ENCODE data around the gene TPP1. TPM values are rescaled to one million over a fixed set of nuclear protein-coding genes. Genes with fewer than 3 reads are reported as not detected.

TPP1 gene
- total RNA-seq, 2 donors from 2014 or later: 71.7 to 105 TPM

GRCh38 chr11:6650104-6650503 lies 30.9 kb upstream of the TPP1 start:
- ATAC-seq (no peak), DNase-seq (no peak)
- intact Hi-C loops (cut with DNase I, micrococcal nuclease): no loop called here

- intact Hi-C loops (cut with DNase I, micrococcal nuclease): no loop called here
- DNase-seq (no peak), ATAC-seq (no peak)
Observed at GRCh38 chr11:6648501-6648900, 29.3 kb upstream of the TPP1 start.

- intact Hi-C loops (cut with DNase I, micrococcal nuclease): no loop called here
- no peak for DNase-seq
- ATAC-seq: no peak
Observed at GRCh38 chr11:6647836-6648235, 28.6 kb upstream of the TPP1 start.

GRCh38 chr11:6646918-6647679 lies 27.9 kb upstream of the TPP1 start:
- intact Hi-C loops (cut with DNase I, micrococcal nuclease): no loop called here
- peak; percentile 37 for ATAC-seq
- DNase-seq: peak in 1 of 2 donors; percentile 43

- no peak for DNase-seq
- intact Hi-C loops (cut with DNase I, micrococcal nuclease): no loop called here
- ATAC-seq: no peak
Observed at GRCh38 chr11:6646576-6646917, 27.3 kb upstream of the TPP1 start.

DNA sequence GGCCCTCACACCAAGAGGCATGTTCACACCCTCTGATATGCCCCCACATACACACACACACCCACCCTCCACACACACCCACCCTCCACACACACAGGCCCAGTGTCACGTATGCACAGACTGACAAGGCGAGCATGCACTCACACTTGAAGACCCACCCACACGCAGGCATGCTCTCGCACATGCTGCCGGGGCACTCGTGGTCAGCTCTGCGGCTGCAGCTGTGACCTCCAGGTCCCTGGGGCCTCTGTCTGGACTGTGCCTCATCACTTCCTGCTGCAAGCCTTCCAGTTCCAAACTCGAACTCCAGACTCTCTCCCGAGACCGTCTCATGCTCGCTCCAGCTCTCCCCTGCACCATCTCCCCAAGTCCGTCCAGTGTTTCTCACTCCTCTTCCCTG lies 26.8 kb upstream of the TPP1 start:
- no peak for DNase-seq
- intact Hi-C loops (cut with DNase I, micrococcal nuclease): no loop called here
- ATAC-seq: peak; percentile 23

DNA sequence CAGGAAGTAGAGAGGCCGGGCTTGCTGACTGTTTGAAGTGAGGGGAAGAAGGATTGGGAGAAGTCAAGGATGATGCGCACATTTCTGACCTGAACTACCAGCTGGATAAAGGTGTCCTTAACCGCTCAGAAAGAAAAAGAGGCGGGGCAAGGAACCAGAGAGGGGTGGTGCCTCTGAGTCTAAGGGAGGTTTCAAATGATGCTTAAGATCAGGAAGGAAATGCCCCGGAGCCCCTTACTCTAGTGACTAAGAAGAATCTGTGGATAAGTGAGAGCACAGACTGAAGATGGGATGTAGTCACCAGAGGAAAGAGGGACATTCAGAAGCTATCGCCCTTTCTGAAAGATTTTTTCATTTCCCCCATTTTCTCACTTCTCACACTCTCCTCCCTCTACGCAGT lies 23.7 kb upstream of the TPP1 start:
- intact Hi-C loops (cut with DNase I, micrococcal nuclease): no loop called here
- no peak for ATAC-seq
- no peak for DNase-seq

DNA sequence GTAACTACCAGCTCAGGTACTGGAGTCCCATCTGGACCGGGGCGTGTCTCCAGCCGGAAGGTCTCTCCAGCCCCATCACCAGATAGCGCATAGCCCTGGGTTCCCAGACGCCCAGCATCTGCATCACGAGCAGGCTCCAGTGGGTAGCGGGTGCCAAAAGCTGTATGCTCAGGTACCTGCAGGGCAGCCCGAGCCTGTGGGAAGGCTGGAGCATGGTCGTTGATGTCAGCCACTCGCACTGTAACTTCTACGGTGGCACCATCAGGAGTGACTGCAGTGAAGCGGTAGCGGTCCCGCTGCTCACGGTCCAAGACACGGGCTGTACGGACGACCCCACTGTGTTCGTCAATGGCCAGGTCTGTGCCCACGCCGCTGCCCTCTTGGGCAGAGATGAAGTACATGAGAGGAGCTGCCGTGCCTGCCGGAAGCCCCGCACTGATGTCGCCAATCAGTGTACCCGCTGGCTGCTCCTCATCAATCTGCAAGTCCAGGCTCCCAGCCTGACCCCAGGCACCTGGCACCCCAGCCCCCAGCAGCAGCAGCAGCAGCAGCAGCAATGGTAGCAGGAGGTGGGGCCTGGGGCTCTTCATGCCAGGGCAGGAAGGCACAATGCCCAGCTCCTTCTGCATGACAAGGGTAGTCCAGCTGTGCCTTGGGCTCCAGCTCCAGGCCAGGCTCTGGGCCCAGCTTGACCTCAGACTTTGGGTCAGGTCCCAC lies 21.9 kb upstream of the TPP1 start:
- no peak for DNase-seq
- ATAC-seq: no peak
- intact Hi-C loops (cut with DNase I, micrococcal nuclease): no loop called here

GRCh38 chr11:6640036-6640984 lies 21.1 kb upstream of the TPP1 start:
- no peak for ATAC-seq

DNA sequence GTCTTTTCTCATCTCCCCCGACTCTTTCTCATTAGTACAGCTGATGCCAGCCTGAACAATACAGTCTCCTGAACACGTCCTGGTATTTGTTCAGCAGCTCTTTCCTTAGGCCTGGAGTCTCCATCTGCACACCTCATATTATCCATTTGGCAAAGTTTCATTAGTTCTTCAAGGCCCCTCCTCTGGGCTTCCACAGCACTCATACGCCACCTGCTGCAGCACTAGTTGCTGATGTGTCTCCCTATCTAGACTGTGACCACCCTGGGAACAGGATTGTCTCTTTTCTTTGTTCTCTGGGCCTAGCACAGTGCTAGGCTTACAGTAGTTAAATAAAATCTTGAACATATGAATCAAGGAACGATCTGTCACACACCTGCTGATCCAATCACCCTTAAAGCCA lies 19.2 kb upstream of the TPP1 start:
- ATAC-seq: no peak
- intact Hi-C loops (cut with DNase I, micrococcal nuclease): no loop called here

More at GRCh38 chr11:6640036-6640984, 21.1 kb upstream of the TPP1 start:
- no peak for DNase-seq
- intact Hi-C loops (cut with DNase I, micrococcal nuclease): no loop called here

DNA sequence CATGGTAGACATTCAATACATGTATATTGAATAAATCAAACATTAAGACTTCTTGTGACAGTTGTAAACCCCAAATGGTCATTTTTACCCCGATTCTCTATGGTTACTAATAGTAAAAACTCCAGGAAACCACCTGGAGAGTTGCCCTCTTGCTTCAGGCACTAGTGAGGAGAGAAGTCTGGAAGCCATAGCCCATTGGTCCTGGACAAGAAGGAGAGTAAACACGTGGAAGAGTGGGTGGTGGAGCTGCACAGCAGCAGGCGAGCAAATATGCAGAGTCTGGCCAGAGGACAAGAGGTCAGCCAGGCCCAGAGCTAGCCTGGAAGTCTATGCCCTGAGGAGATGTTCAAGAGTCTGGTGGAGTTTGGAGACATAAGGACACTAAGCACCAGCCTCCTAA lies 18.6 kb upstream of the TPP1 start:
- no peak for ATAC-seq
- intact Hi-C loops (cut with DNase I, micrococcal nuclease): no loop called here
- peak in 1 of 2 donors; percentile 31 for DNase-seq

More for the DNA sequence above, 19.2 kb upstream of the TPP1 start:
- no peak for DNase-seq

GRCh38 chr11:6636480-6636879 lies 17.3 kb upstream of the TPP1 start:
- no peak for ATAC-seq
- no peak for DNase-seq
- intact Hi-C loops (cut with DNase I, micrococcal nuclease): no loop called here

GRCh38 chr11:6635082-6635932 lies 16.1 kb upstream of the TPP1 start:
- peak; percentile 86 for ATAC-seq
- peak; percentile 50 to 69 for DNase-seq
- intact Hi-C loops (cut with DNase I, micrococcal nuclease): no loop called here

- no peak for DNase-seq
- no peak for ATAC-seq
- intact Hi-C loops (cut with DNase I, micrococcal nuclease): no loop called here
Observed at GRCh38 chr11:6634534-6634933, 15.3 kb upstream of the TPP1 start.

- DNase-seq (no peak), ATAC-seq (no peak)
- intact Hi-C loops (cut with DNase I, micrococcal nuclease): no loop called here
Observed at GRCh38 chr11:6633422-6634408, 14.5 kb upstream of the TPP1 start.

DNA sequence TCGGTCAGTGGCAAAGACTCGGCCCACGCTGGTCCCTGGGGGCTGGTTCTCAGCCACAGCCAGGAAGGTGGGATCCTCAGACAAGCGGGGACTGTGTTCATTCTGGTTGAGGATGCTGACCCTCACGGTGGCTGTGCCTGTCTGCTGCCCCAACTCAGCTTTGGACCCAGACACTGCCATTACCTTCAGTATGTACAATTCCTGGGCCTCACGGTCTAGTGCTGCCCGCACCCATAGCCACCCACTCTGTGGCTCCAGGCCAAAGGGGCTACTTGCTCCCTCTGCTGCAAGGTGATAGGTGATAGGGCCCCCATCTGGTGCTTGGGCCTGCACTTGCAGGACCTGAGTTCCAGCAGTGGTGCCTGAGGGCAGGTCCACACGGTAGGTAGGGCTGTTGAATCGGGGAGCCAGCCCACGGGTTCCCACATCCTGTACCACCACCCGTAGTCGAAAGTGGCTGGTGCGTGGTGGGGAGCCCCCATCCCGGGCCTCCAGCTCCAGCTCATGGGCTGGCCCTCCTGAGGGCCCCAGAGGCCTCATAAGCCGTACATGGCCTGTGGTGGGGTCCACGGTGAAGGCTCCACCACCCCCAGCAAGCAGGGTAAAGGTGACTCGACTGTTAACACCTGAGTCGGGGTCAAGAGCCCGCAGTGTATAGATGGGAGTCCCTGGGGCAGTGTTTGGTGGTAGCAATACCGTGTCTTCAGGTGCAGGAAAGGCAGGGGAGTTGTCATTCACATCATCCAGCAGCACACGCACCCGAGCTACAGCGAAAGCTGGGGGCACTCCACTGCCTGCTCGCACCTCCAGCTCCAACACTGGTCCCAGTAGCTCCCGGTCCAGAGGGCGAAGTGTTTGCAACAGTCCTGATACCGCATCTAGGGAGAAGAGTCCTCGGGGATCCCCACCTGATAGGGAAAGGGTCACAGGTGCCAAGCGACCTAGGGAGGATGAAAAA lies 13.2 kb upstream of the TPP1 start:
- intact Hi-C loops (cut with DNase I, micrococcal nuclease): no loop called here
- DNase-seq: no peak
- no peak for ATAC-seq
